ENCODE measurements around the gene ZNF486.
"Not testable (repeated sequence)": the region's sequence is repeated elsewhere in the genome, so short reads cannot be mapped to it uniquely, and the experiment has no call there.

ZNF486 gene

GRCh38 chr19:20214366-20214765 lies 47.4 kb downstream of the ZNF486 start:
- not testable (repeated sequence) for H3K9ac ChIP-seq (ENCODE audit: low read depth in 1 of 2, low read length in 2 of 2); H3K27me3 ChIP-seq (ENCODE audit: control insufficient read depth in 2 of 2, insufficient read depth in 2 of 2, low read length in 2 of 2); H3K9me3 ChIP-seq (ENCODE audit: control insufficient read depth in 2 of 2, low read length in 2 of 2)

GRCh38 chr19:20221605-20222004 lies 54.6 kb downstream of the ZNF486 start:
- not testable (repeated sequence) for H3K4me1 ChIP-seq (ENCODE audit: control insufficient read depth in 2 of 2, insufficient read depth in 2 of 2, low read length in 2 of 2); H3K9me3 ChIP-seq (ENCODE audit: control insufficient read depth in 2 of 2, low read length in 2 of 2); H3K4me3 ChIP-seq (ENCODE audit: low read length in 2 of 2); H3K36me3 ChIP-seq (ENCODE audit: control insufficient read depth in 2 of 2, insufficient read depth in 2 of 2, low read length in 2 of 2); H3K27ac ChIP-seq (ENCODE audit: low read depth in 2 of 2, low read length in 2 of 2); H3K9ac ChIP-seq (ENCODE audit: low read depth in 1 of 2, low read length in 2 of 2); H3K27me3 ChIP-seq (ENCODE audit: control insufficient read depth in 2 of 2, insufficient read depth in 2 of 2, low read length in 2 of 2)

More at GRCh38 chr19:20214366-20214765, 47.4 kb downstream of the ZNF486 start:
- H3K36me3 ChIP-seq (ENCODE audit: control insufficient read depth in 2 of 2, insufficient read depth in 2 of 2, low read length in 2 of 2); H3K27ac ChIP-seq (ENCODE audit: low read depth in 2 of 2, low read length in 2 of 2); H3K4me3 ChIP-seq (ENCODE audit: low read length in 2 of 2); H3K4me1 ChIP-seq (ENCODE audit: control insufficient read depth in 2 of 2, insufficient read depth in 2 of 2, low read length in 2 of 2): not testable (repeated sequence)

- Histone ChIP-seq H3K27me3 (ENCODE audit: control insufficient read depth in 2 of 2, insufficient read depth in 2 of 2, low read length in 2 of 2) (no peaks in the 10 kb centered on the region), H3K4me1 (ENCODE audit: control insufficient read depth in 2 of 2, insufficient read depth in 2 of 2, low read length in 2 of 2) (peaks cover 5 to 9% of the 10 kb centered on the region in 2 donors), H3K9me3 (ENCODE audit: control insufficient read depth in 2 of 2, low read length in 2 of 2) (peaks cover 0 to 3% of the 10 kb centered on the region in 2 donors), H3K4me3 (ENCODE audit: low read length in 2 of 2) (no peak overlapping the region), H3K36me3 (ENCODE audit: control insufficient read depth in 2 of 2, insufficient read depth in 2 of 2, low read length in 2 of 2) (no peaks in the 10 kb centered on the region), H3K27ac (ENCODE audit: low read depth in 2 of 2, low read length in 2 of 2) (peak overlapping the region; percentile 48 to 55), H3K9ac (ENCODE audit: low read depth in 1 of 2, low read length in 2 of 2) (peak overlapping the region in 1 of 2 donors; percentile 5)
These were observed 66.1 kb downstream of the ZNF486 start for GRCh38 chr19:20233105-20233504.

- Histone ChIP-seq H3K27ac (ENCODE audit: low read depth in 2 of 2, low read length in 2 of 2) (no peak overlapping the region), H3K36me3 (ENCODE audit: control insufficient read depth in 2 of 2, insufficient read depth in 2 of 2, low read length in 2 of 2) (no peaks in the 10 kb centered on the region), H3K27me3 (ENCODE audit: control insufficient read depth in 2 of 2, insufficient read depth in 2 of 2, low read length in 2 of 2) (no peaks in the 10 kb centered on the region), H3K9ac (ENCODE audit: low read depth in 1 of 2, low read length in 2 of 2) (no peak overlapping the region), H3K4me3 (ENCODE audit: low read length in 2 of 2) (no peak overlapping the region), H3K9me3 (ENCODE audit: control insufficient read depth in 2 of 2, low read length in 2 of 2) (peaks cover 0 to 3% of the 10 kb centered on the region in 2 donors), H3K4me1 (ENCODE audit: control insufficient read depth in 2 of 2, insufficient read depth in 2 of 2, low read length in 2 of 2) (peaks cover 5 to 9% of the 10 kb centered on the region in 2 donors)
These were observed 68.1 kb downstream of the ZNF486 start for GRCh38 chr19:20235156-20235555.

GRCh38 chr19:20237773-20238623 lies 71.0 kb downstream of the ZNF486 start:
- H3K36me3 ChIP-seq (ENCODE audit: control insufficient read depth in 2 of 2, insufficient read depth in 2 of 2, low read length in 2 of 2) = no peaks in the 10 kb centered on the region

GRCh38 chr19:20243629-20244028 lies 76.6 kb downstream of the ZNF486 start:
- Histone ChIP-seq H3K4me3 (ENCODE audit: low read length in 2 of 2) (no peak overlapping the region), H3K36me3 (ENCODE audit: control insufficient read depth in 2 of 2, insufficient read depth in 2 of 2, low read length in 2 of 2) (no peaks in the 10 kb centered on the region), H3K4me1 (ENCODE audit: control insufficient read depth in 2 of 2, insufficient read depth in 2 of 2, low read length in 2 of 2) (no peaks in the 10 kb centered on the region), H3K9ac (ENCODE audit: low read depth in 1 of 2, low read length in 2 of 2) (no peak overlapping the region), H3K27ac (ENCODE audit: low read depth in 2 of 2, low read length in 2 of 2) (no peak overlapping the region), H3K27me3 (ENCODE audit: control insufficient read depth in 2 of 2, insufficient read depth in 2 of 2, low read length in 2 of 2) (no peaks in the 10 kb centered on the region), H3K9me3 (ENCODE audit: control insufficient read depth in 2 of 2, low read length in 2 of 2) (no peaks in the 10 kb centered on the region)

More at GRCh38 chr19:20237773-20238623, 71.0 kb downstream of the ZNF486 start:
- Histone ChIP-seq H3K27me3 (ENCODE audit: control insufficient read depth in 2 of 2, insufficient read depth in 2 of 2, low read length in 2 of 2) (no peaks in the 10 kb centered on the region), H3K27ac (ENCODE audit: low read depth in 2 of 2, low read length in 2 of 2) (peak overlapping the region in 1 of 2 donors; percentile 23), H3K4me3 (ENCODE audit: low read length in 2 of 2) (peak overlapping the region; percentile 87 to 91), H3K9ac (ENCODE audit: low read depth in 1 of 2, low read length in 2 of 2) (peak overlapping the region; percentile 65), H3K4me1 (ENCODE audit: control insufficient read depth in 2 of 2, insufficient read depth in 2 of 2, low read length in 2 of 2) (peaks cover 3 to 5% of the 10 kb centered on the region in 2 donors), H3K9me3 (ENCODE audit: control insufficient read depth in 2 of 2, low read length in 2 of 2) (no peaks in the 10 kb centered on the region)

GRCh38 chr19:20244356-20244755 lies 77.3 kb downstream of the ZNF486 start:
- Histone ChIP-seq H3K9ac (ENCODE audit: low read depth in 1 of 2, low read length in 2 of 2) (no peak overlapping the region), H3K27me3 (ENCODE audit: control insufficient read depth in 2 of 2, insufficient read depth in 2 of 2, low read length in 2 of 2) (no peaks in the 10 kb centered on the region), H3K36me3 (ENCODE audit: control insufficient read depth in 2 of 2, insufficient read depth in 2 of 2, low read length in 2 of 2) (no peaks in the 10 kb centered on the region), H3K9me3 (ENCODE audit: control insufficient read depth in 2 of 2, low read length in 2 of 2) (no peaks in the 10 kb centered on the region), H3K27ac (ENCODE audit: low read depth in 2 of 2, low read length in 2 of 2) (no peak overlapping the region), H3K4me1 (ENCODE audit: control insufficient read depth in 2 of 2, insufficient read depth in 2 of 2, low read length in 2 of 2) (no peaks in the 10 kb centered on the region), H3K4me3 (ENCODE audit: low read length in 2 of 2) (peak overlapping the region in 1 of 2 donors; percentile 31)

GRCh38 chr19:20245309-20245708 lies 78.3 kb downstream of the ZNF486 start:
- H3K9ac ChIP-seq (ENCODE audit: low read depth in 1 of 2, low read length in 2 of 2) = no peak overlapping the region
- no peak overlapping the region for H3K4me3 ChIP-seq (ENCODE audit: low read length in 2 of 2)
- H3K36me3 ChIP-seq (ENCODE audit: control insufficient read depth in 2 of 2, insufficient read depth in 2 of 2, low read length in 2 of 2) = no peaks in the 10 kb centered on the region
- H3K27ac ChIP-seq (ENCODE audit: low read depth in 2 of 2, low read length in 2 of 2) = no peak overlapping the region
- H3K4me1 ChIP-seq (ENCODE audit: control insufficient read depth in 2 of 2, insufficient read depth in 2 of 2, low read length in 2 of 2) = no peaks in the 10 kb centered on the region
- H3K27me3 ChIP-seq (ENCODE audit: control insufficient read depth in 2 of 2, insufficient read depth in 2 of 2, low read length in 2 of 2) = no peaks in the 10 kb centered on the region
- no peaks in the 10 kb centered on the region for H3K9me3 ChIP-seq (ENCODE audit: control insufficient read depth in 2 of 2, low read length in 2 of 2)

- Histone ChIP-seq H3K27me3 (ENCODE audit: control insufficient read depth in 2 of 2, insufficient read depth in 2 of 2, low read length in 2 of 2) (no peaks in the 10 kb centered on the region), H3K4me3 (ENCODE audit: low read length in 2 of 2) (no peak overlapping the region), H3K36me3 (ENCODE audit: control insufficient read depth in 2 of 2, insufficient read depth in 2 of 2, low read length in 2 of 2) (no peaks in the 10 kb centered on the region), H3K9ac (ENCODE audit: low read depth in 1 of 2, low read length in 2 of 2) (no peak overlapping the region), H3K4me1 (ENCODE audit: control insufficient read depth in 2 of 2, insufficient read depth in 2 of 2, low read length in 2 of 2) (no peaks in the 10 kb centered on the region), H3K9me3 (ENCODE audit: control insufficient read depth in 2 of 2, low read length in 2 of 2) (no peaks in the 10 kb centered on the region), H3K27ac (ENCODE audit: low read depth in 2 of 2, low read length in 2 of 2) (no peak overlapping the region)
These were observed 80.1 kb downstream of the ZNF486 start for GRCh38 chr19:20247016-20247683.

GRCh38 chr19:20248258-20248657 lies 81.2 kb downstream of the ZNF486 start:
- H3K4me1 ChIP-seq (ENCODE audit: control insufficient read depth in 2 of 2, insufficient read depth in 2 of 2, low read length in 2 of 2); H3K36me3 ChIP-seq (ENCODE audit: control insufficient read depth in 2 of 2, insufficient read depth in 2 of 2, low read length in 2 of 2); H3K27ac ChIP-seq (ENCODE audit: low read depth in 2 of 2, low read length in 2 of 2): not testable (repeated sequence)

More at GRCh38 chr19:20248258-20248657, 81.2 kb downstream of the ZNF486 start:
- H3K27me3 ChIP-seq (ENCODE audit: control insufficient read depth in 2 of 2, insufficient read depth in 2 of 2, low read length in 2 of 2); H3K9me3 ChIP-seq (ENCODE audit: control insufficient read depth in 2 of 2, low read length in 2 of 2); H3K9ac ChIP-seq (ENCODE audit: low read depth in 1 of 2, low read length in 2 of 2); H3K4me3 ChIP-seq (ENCODE audit: low read length in 2 of 2): not testable (repeated sequence)
